ENCODE measurements around the gene SESTD1. TPM values are rescaled to one million over a fixed set of nuclear protein-coding genes. Genes with fewer than 3 reads are reported as not detected.
"Not testable (repeated sequence)": the region's sequence is repeated elsewhere in the genome, so short reads cannot be mapped to it uniquely, and the experiment has no call there.

SESTD1 gene
- total RNA-seq, 1 donor from 2014 or later, result 19.4 TPM

DNA sequence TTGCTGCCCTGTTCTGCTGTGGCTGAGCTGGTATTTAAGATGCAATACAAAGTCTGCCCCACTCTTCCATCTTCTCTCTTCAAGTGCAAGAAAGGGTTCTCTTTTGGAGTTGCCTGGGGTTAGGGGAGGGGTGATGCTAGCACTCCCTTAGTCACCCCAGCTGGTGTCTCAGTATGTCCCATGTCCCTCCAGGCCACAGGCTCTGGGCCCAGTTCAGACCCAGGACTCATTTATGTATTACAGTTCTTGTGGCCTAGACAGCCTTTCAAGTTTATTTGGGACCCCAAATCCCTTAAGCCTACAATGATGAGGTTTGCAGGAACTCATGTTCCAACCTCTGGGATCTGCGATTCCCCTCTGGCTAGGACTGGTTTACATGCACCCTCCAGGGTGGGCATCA, 167.5 kb downstream of the SESTD1 start:
- Histone ChIP-seq H2AFZ (ENCODE audit: low read depth, low read length) (no peak overlapping the region), H3K4me2 (ENCODE audit: low read length) (no peak overlapping the region), H4K20me1 (ENCODE audit: insufficient read depth, low read length) (no peaks in the 10 kb centered on the region), H3K27ac (ENCODE audit: low read depth, low read length) (no peak overlapping the region), H3K4me1 (ENCODE audit: insufficient read depth, low read length) (no peaks in the 10 kb centered on the region), H3K9me3 (ENCODE audit: insufficient read depth, low read depth, low read length) (no peaks in the 10 kb centered on the region), H3K27me3 (ENCODE audit: insufficient read depth, low read length) (no peaks in the 10 kb centered on the region), H3K4me3 (ENCODE audit: insufficient read depth, low read depth, low read length) (no peak overlapping the region), H3K9ac (ENCODE audit: low read length) (no peak overlapping the region), H3K79me2 (ENCODE audit: insufficient read depth, low read length) (no peaks in the 10 kb centered on the region), H3K36me3 (ENCODE audit: insufficient read depth, low read length) (no peaks in the 10 kb centered on the region)
- H3K4me3 Mint-ChIP-seq (ENCODE audit: unreplicated experiment), result no peak overlapping the region
- peaks cover 4% of the 10 kb centered on the region for H3K9me3 Mint-ChIP-seq (ENCODE audit: unreplicated experiment)
- no peaks in the 10 kb centered on the region for H3K4me1 Mint-ChIP-seq (ENCODE audit: low read depth, unreplicated experiment)
- FAIRE-seq (no peak), DNase-seq (ENCODE audit: low read depth) (no peak)
- no peak for TF ChIP-seq EZH2 (IDR thresholded peaks at IDR 0.05; ENCODE audit: insufficient read depth, low read length)
- TF ChIP-seq, protein P1, sequence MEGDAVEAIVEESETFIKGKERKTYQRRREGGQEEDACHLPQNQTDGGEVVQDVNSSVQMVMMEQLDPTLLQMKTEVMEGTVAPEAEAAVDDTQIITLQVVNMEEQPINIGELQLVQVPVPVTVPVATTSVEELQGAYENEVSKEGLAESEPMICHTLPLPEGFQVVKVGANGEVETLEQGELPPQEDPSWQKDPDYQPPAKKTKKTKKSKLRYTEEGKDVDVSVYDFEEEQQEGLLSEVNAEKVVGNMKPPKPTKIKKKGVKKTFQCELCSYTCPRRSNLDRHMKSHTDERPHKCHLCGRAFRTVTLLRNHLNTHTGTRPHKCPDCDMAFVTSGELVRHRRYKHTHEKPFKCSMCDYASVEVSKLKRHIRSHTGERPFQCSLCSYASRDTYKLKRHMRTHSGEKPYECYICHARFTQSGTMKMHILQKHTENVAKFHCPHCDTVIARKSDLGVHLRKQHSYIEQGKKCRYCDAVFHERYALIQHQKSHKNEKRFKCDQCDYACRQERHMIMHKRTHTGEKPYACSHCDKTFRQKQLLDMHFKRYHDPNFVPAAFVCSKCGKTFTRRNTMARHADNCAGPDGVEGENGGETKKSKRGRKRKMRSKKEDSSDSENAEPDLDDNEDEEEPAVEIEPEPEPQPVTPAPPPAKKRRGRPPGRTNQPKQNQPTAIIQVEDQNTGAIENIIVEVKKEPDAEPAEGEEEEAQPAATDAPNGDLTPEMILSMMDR (IDR thresholded peaks at IDR 0.05; ENCODE audit: insufficient read depth, low read depth, low read length), result no peak
- H3K36me3 Mint-ChIP-seq (ENCODE audit: low read depth, unreplicated experiment), result no peaks in the 10 kb centered on the region
- H3K27me3 Mint-ChIP-seq (ENCODE audit: low read depth, unreplicated experiment), result no peaks in the 10 kb centered on the region
- H3K27ac Mint-ChIP-seq (ENCODE audit: unreplicated experiment), result no peak overlapping the region

DNA sequence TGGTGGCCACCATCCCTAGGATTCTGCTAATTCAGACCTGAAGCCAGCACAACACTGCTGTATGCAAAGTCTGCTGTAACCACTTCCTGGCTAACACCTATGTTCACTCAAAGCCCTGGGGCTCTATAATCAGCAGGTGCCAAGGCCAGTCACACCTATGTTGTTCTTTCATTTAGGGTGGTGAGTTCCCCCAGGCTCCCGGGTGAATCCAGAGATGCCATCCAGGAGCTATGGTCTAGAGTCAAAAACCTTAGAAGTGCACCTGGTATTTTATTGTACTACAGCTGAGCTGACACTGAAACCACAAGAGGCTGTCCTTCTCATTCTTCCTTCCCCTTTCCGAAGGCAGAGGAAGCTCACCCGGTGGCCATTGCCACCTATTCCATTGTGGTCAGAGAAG, 168.5 kb downstream of the SESTD1 start:
- peaks cover 6% of the 10 kb centered on the region for H3K9me3 Mint-ChIP-seq (ENCODE audit: unreplicated experiment)
- H3K4me1 ChIP-seq (ENCODE audit: insufficient read depth, low read length), result no peaks in the 10 kb centered on the region
- H3K9me3 ChIP-seq (ENCODE audit: insufficient read depth, low read depth, low read length), result no peaks in the 10 kb centered on the region
- H3K36me3 Mint-ChIP-seq (ENCODE audit: low read depth, unreplicated experiment), result no peaks in the 10 kb centered on the region
- H2AFZ ChIP-seq (ENCODE audit: low read depth, low read length), result no peak overlapping the region
- no peaks in the 10 kb centered on the region for H3K4me1 Mint-ChIP-seq (ENCODE audit: low read depth, unreplicated experiment)
- no peak overlapping the region for H3K4me2 ChIP-seq (ENCODE audit: low read length)
- H3K27ac ChIP-seq (ENCODE audit: low read depth, low read length), result no peak overlapping the region
- no peaks in the 10 kb centered on the region for H3K36me3 ChIP-seq (ENCODE audit: insufficient read depth, low read length)
- H3K27me3 ChIP-seq (ENCODE audit: insufficient read depth, low read length), result no peaks in the 10 kb centered on the region
- H3K9ac ChIP-seq (ENCODE audit: low read length), result no peak overlapping the region
- H3K27ac Mint-ChIP-seq (ENCODE audit: unreplicated experiment), result no peak overlapping the region
- H4K20me1 ChIP-seq (ENCODE audit: insufficient read depth, low read length), result no peaks in the 10 kb centered on the region
- H3K79me2 ChIP-seq (ENCODE audit: insufficient read depth, low read length), result no peaks in the 10 kb centered on the region
- no peak overlapping the region for H3K4me3 Mint-ChIP-seq (ENCODE audit: unreplicated experiment)
- H3K4me3 ChIP-seq (ENCODE audit: insufficient read depth, low read depth, low read length), result no peak overlapping the region
- no peak for TF ChIP-seq EZH2 (IDR thresholded peaks at IDR 0.05; ENCODE audit: insufficient read depth, low read length)
- H3K27me3 Mint-ChIP-seq (ENCODE audit: low read depth, unreplicated experiment), result no peaks in the 10 kb centered on the region
- DNase-seq (ENCODE audit: low read depth) (no peak), FAIRE-seq (no peak)

- not testable (repeated sequence) for H3K4me3 Mint-ChIP-seq (ENCODE audit: unreplicated experiment); H3K27me3 Mint-ChIP-seq (ENCODE audit: low read depth, unreplicated experiment); H3K4me3 ChIP-seq (ENCODE audit: insufficient read depth, low read depth, low read length); H3K27ac ChIP-seq (ENCODE audit: low read depth, low read length); H3K9me3 Mint-ChIP-seq (ENCODE audit: unreplicated experiment); H3K9ac ChIP-seq (ENCODE audit: low read length); H3K36me3 Mint-ChIP-seq (ENCODE audit: low read depth, unreplicated experiment); H3K4me1 Mint-ChIP-seq (ENCODE audit: low read depth, unreplicated experiment); H3K4me1 ChIP-seq (ENCODE audit: insufficient read depth, low read length); H4K20me1 ChIP-seq (ENCODE audit: insufficient read depth, low read length); H3K27me3 ChIP-seq (ENCODE audit: insufficient read depth, low read length); FAIRE-seq; H3K27ac Mint-ChIP-seq (ENCODE audit: unreplicated experiment); H3K79me2 ChIP-seq (ENCODE audit: insufficient read depth, low read length); H2AFZ ChIP-seq (ENCODE audit: low read depth, low read length); DNase-seq (ENCODE audit: low read depth); H3K9me3 ChIP-seq (ENCODE audit: insufficient read depth, low read depth, low read length); H3K4me2 ChIP-seq (ENCODE audit: low read length); H3K36me3 ChIP-seq (ENCODE audit: insufficient read depth, low read length)
These were observed 171.7 kb downstream of the SESTD1 start for GRCh38 chr2:179092912-179093311.

DNA sequence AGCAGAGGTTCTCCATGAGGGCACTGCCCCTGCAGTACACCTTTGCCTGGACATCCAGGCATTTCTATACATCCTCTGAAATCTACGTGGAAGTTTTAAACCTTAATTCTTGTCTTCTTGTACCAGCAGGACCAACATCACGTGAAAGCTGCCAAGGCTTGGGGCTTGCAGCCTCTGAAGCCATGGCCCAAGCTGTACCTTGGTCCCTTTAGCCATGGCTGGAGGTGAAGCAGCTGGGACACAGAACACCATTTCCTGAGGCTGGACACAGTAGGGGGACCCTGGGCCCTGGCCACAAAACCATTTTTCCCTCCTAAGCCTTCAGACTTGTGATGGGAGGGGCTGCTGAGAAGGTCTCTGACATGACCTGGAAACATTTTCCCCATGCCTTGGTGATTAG, 181.9 kb downstream of the SESTD1 start:
- peaks cover 7% of the 10 kb centered on the region for H3K9me3 Mint-ChIP-seq (ENCODE audit: unreplicated experiment)
- no peak for DNase-seq (ENCODE audit: low read depth)
- no peak overlapping the region for H3K9ac ChIP-seq (ENCODE audit: low read length)

More for the DNA sequence above, 181.9 kb downstream of the SESTD1 start:
- H3K79me2 ChIP-seq (ENCODE audit: insufficient read depth, low read length), result no peaks in the 10 kb centered on the region
- no peaks in the 10 kb centered on the region for H3K4me1 ChIP-seq (ENCODE audit: insufficient read depth, low read length)
- no peak overlapping the region for H3K27ac ChIP-seq (ENCODE audit: low read depth, low read length)
- no peaks in the 10 kb centered on the region for H3K36me3 ChIP-seq (ENCODE audit: insufficient read depth, low read length)
- Mint-ChIP-seq H3K4me3 (ENCODE audit: unreplicated experiment) (no peak overlapping the region), H3K36me3 (ENCODE audit: low read depth, unreplicated experiment) (no peaks in the 10 kb centered on the region), H3K4me1 (ENCODE audit: low read depth, unreplicated experiment) (no peaks in the 10 kb centered on the region), H3K27me3 (ENCODE audit: low read depth, unreplicated experiment) (no peaks in the 10 kb centered on the region), H3K27ac (ENCODE audit: unreplicated experiment) (no peak overlapping the region)
- no peak overlapping the region for H3K4me3 ChIP-seq (ENCODE audit: insufficient read depth, low read depth, low read length)
- no peaks in the 10 kb centered on the region for H3K27me3 ChIP-seq (ENCODE audit: insufficient read depth, low read length)
- no peak overlapping the region for H3K4me2 ChIP-seq (ENCODE audit: low read length)
- H4K20me1 ChIP-seq (ENCODE audit: insufficient read depth, low read length), result no peaks in the 10 kb centered on the region
- FAIRE-seq, result no peak
- H2AFZ ChIP-seq (ENCODE audit: low read depth, low read length), result no peak overlapping the region
- TF ChIP-seq, protein P1 (IDR thresholded peaks at IDR 0.05; ENCODE audit: insufficient read depth, low read depth, low read length), result no peak
- no peak for TF ChIP-seq EZH2 (IDR thresholded peaks at IDR 0.05; ENCODE audit: insufficient read depth, low read length)
- H3K9me3 ChIP-seq (ENCODE audit: insufficient read depth, low read depth, low read length), result no peaks in the 10 kb centered on the region
